Nasal cavity respiratory epithelium epithelial cell of viscerocranial mucosa (primary cell): Measurements from ENCODE around the gene PTGES2. TPM values are rescaled to one million over a fixed set of nuclear protein-coding genes. Genes with fewer than 3 reads are reported as not detected.

Experiments used
- total RNA-seq: library from RNA; depleted of rRNA; stranded (reverse); fragments of >200 nt; gene quantifications from 2 replicates; pipeline ENCODE4 v1.2.3, GENCODE V29; 2014

The PTGES2 gene
- 88.5 and 116 TPM in 2 replicates for total RNA-seq

DNA sequence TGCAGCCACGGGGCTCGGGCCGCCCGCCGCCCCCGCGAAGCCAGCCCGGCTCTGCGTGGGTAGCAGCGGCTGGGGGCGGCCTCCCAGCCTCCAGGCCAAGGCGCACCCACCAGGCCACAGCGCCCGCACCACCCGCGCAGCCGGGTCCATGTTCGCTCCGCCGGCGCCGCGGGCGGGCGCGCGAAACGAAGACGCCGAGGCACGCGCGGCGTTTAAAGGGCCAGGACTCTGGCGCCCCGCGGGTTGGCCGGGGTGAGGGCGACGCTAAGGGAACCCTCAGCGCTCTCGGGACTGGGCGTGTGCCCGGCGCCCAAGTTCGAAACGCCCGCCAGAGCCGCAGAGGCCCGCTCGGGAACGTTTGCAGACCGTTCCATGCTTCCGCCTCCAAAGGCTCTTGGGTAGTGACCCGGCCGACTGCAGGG, at the start of gene PTGES2:
Gene PTGES2, minus strand, starts transcription at position 162 of the 422 bp plus-strand sequence. Its CDS starts 12 bp downstream, at position 150.

DNA sequence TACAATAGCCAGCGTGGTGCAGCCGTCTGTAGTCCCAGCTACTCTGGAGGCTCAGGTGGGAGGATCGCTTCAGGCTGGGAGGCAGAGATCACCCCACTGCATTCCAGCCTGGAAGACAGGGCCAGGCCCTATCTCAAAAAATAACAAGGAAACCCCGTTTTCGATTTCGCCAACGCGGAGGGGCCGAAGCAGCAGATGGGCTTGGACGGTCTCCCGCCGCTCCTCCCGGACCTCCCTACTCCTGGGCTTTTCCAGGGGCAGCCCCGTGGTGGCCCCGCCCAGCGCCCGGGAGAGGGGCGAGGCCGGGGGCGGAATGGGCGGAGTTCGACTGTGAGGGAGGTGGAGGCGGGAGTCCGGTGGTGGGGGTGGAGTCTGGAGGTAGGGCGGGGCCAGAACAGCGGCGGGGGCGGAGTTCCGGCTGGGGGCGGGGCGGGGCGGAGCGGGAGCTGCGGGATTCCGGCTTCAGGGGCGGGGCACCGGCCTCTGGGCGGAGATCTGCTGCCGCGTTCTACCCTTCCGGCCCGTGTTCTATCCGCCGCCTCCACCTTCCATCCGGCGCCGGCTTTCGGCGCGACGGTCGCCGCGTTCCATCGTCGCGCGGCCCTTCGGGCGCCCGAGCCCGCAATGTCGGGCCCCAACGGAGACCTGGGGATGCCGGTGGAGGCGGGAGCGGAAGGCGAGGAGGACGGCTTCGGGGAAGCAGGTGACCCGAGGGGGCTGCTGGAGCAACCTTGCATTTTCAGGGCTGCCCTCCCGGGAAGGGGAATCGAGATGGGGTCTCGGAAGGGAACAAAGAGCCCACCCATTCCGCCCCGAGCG, 32.5 kb upstream of the PTGES2 start, which contains the start of gene BBLN:
Gene BBLN, plus strand, starts transcription at position 482 of the 819 bp plus-strand sequence. Its CDS starts 143 bp downstream, at position 625.

DNA sequence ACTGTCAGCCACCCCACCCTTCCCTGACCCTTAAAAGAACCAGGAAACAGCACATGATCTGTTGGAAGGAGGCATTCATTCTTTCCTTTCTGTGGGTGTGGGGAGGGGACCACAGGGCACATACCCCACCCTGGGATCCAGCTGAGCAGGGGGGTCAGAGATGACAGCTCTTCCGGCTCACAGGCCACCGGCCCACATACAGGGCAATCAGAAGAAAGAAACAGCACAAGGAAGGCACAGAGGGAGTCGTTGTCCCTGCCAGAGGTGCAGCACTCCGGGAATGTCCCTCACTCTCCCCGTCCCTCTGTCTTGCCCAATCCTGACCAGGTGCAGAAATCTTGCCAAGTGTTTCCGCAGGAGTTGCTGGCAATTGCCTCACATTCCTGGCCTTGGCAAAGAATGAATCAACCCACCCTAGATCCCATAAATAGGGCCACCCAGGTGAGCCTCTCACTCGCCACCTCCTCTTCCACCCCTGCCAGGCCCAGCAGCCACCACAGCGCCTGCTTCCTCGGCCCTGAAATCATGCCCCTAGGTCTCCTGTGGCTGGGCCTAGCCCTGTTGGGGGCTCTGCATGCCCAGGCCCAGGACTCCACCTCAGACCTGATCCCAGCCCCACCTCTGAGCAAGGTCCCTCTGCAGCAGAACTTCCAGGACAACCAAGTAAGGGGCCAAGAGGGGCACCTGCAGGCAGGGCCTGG, 21.6 kb upstream of the PTGES2 start, which contains the start of gene LCN2:
Gene LCN2, plus strand, starts transcription at position 453 of the 701 bp plus-strand sequence. Its CDS starts 73 bp downstream, at position 526.

Other genes starting within 250 kb of the PTGES2 start
- 14.0 and 21.5 TPM in 2 replicates for gene ST6GALNAC6, start 228.1 kb downstream of the PTGES2 start, total RNA-seq
- gene ST6GALNAC4, start 210.7 kb downstream of the PTGES2 start, total RNA-seq: 25.3 and 42.9 TPM in 2 replicates
- 4.1 and 4.3 TPM in 2 replicates for gene PIP5KL1, start 197.0 kb downstream of the PTGES2 start, total RNA-seq
- gene DPM2, start 189.9 kb downstream of the PTGES2 start, total RNA-seq: 13.7 and 16.2 TPM in 2 replicates
- gene EEIG1, start 146.7 kb downstream of the PTGES2 start, total RNA-seq: 9.9 and 93.0 TPM in 2 replicates
- gene NAIF1, start 60.4 kb downstream of the PTGES2 start, total RNA-seq: 12.5 and 14.0 TPM in 2 replicates
- gene SLC25A25, start 59.5 kb downstream of the PTGES2 start, total RNA-seq: 29.4 and 34.2 TPM in 2 replicates
- gene LCN2, start 21.7 kb upstream of the PTGES2 start, total RNA-seq: 49.6 and 128 TPM in 2 replicates
- gene BBLN, start 32.5 kb upstream of the PTGES2 start, total RNA-seq: 21.9 and 31.3 TPM in 2 replicates
- 21.9 and 67.6 TPM in 2 replicates for gene CIZ1, start 63.8 kb upstream of the PTGES2 start, total RNA-seq
- gene DNM1, start 75.7 kb upstream of the PTGES2 start, total RNA-seq: 0.34 and 2.6 TPM in 2 replicates
- gene GOLGA2, start 148.3 kb upstream of the PTGES2 start, total RNA-seq: 68.3 and 84.8 TPM in 2 replicates
- 25.0 and 48.9 TPM in 2 replicates for gene SWI5, start 148.5 kb upstream of the PTGES2 start, total RNA-seq
- gene TRUB2, start 194.7 kb upstream of the PTGES2 start, total RNA-seq: 17.9 and 25.6 TPM in 2 replicates
- 18.5 and 23.3 TPM in 2 replicates for gene COQ4, start 195.1 kb upstream of the PTGES2 start, total RNA-seq
- 20.8 and 41.9 TPM in 2 replicates for gene SLC27A4, start 212.8 kb upstream of the PTGES2 start, total RNA-seq
- 19.5 and 28.9 TPM in 2 replicates for gene URM1, start 243.6 kb upstream of the PTGES2 start, total RNA-seq